ENCODE data around the gene CCDC117.
"Not testable (repeated sequence)": the region's sequence is repeated elsewhere in the genome, so short reads cannot be mapped to it uniquely, and the experiment has no call there.

DNA sequence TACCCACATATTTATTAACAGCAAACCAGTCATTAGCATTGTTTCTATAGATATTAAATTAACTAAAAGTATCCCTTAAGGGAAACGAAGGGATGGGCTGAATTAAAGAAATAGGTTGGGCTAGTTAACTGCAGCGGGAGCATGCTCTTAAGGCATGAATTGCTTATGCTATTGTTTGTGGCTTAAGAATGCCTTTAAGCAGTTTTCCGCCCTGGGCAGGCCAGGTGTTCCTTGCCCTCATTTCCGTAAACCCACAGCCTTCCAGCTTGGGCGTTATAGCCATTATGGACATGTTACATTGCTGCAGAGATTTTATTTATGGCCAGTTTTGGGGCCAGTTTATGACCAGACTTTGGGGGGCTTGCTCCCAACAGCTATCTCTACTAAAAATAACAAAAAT lies 32.9 kb downstream of the CCDC117 start:
- not testable (repeated sequence) for TF ChIP-seq EZH2 (IDR thresholded peaks at IDR 0.05; ENCODE audit: low read length, unreplicated experiment)
- TF ChIP-seq, protein P1, sequence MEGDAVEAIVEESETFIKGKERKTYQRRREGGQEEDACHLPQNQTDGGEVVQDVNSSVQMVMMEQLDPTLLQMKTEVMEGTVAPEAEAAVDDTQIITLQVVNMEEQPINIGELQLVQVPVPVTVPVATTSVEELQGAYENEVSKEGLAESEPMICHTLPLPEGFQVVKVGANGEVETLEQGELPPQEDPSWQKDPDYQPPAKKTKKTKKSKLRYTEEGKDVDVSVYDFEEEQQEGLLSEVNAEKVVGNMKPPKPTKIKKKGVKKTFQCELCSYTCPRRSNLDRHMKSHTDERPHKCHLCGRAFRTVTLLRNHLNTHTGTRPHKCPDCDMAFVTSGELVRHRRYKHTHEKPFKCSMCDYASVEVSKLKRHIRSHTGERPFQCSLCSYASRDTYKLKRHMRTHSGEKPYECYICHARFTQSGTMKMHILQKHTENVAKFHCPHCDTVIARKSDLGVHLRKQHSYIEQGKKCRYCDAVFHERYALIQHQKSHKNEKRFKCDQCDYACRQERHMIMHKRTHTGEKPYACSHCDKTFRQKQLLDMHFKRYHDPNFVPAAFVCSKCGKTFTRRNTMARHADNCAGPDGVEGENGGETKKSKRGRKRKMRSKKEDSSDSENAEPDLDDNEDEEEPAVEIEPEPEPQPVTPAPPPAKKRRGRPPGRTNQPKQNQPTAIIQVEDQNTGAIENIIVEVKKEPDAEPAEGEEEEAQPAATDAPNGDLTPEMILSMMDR (conservative IDR thresholded peaks at IDR 0.05; ENCODE audit: low read depth, low read length), result not testable (repeated sequence)

Measured in PC-3 (cell line).